GM08714 (cell line): Measurements from ENCODE around the gene PAQR8.
"Not testable (repeated sequence)": the region's sequence is repeated elsewhere in the genome, so short reads cannot be mapped to it uniquely, and the experiment has no call there.

Experiments used
- H3K4me3 ChIP-seq: fragments of 200-500 bp; sonication (Bioruptor generic); 2 replicates; pipeline ENCODE4 v1.5.1; 2014; ENCODE audit warnings: mild to moderate bottlenecking, low read length, inconsistent platforms
- ZNF274 ChIP-seq: IDR thresholded peaks from 2 replicates; pipeline ENCODE4 v1.6.1; 2012; ENCODE audit warnings: mild to moderate bottlenecking, low read depth, low read length

The PAQR8 gene

GRCh38 chr6:52377538-52378221 lies 15.7 kb downstream of the PAQR8 start:
- H3K4me3 ChIP-seq: no peak overlapping the region
- no peak for TF ChIP-seq ZNF274

GRCh38 chr6:52381249-52381648 lies 19.3 kb downstream of the PAQR8 start:
- no peak for TF ChIP-seq ZNF274
- no peak overlapping the region for H3K4me3 ChIP-seq

GRCh38 chr6:52384145-52384766 lies 22.3 kb downstream of the PAQR8 start:
- no peak overlapping the region for H3K4me3 ChIP-seq
- TF ChIP-seq ZNF274: no peak

GRCh38 chr6:52385074-52385473 lies 23.1 kb downstream of the PAQR8 start:
- H3K4me3 ChIP-seq: no peak overlapping the region
- TF ChIP-seq ZNF274: no peak

- H3K4me3 ChIP-seq: not testable (repeated sequence)
Observed at GRCh38 chr6:52388119-52388518, 26.2 kb downstream of the PAQR8 start.

GRCh38 chr6:52388790-52389189 lies 26.8 kb downstream of the PAQR8 start:
- no peak overlapping the region for H3K4me3 ChIP-seq
- no peak for TF ChIP-seq ZNF274

GRCh38 chr6:52389264-52389625 lies 27.3 kb downstream of the PAQR8 start:
- H3K4me3 ChIP-seq: no peak overlapping the region; the same call in 1 of the 2 replicates

GRCh38 chr6:52389626-52390360 lies 27.8 kb downstream of the PAQR8 start:
- peak overlapping the region; percentile 52; the same call in 1 of the 2 replicates for H3K4me3 ChIP-seq

More at GRCh38 chr6:52389264-52389625, 27.3 kb downstream of the PAQR8 start:
- TF ChIP-seq ZNF274: no peak

GRCh38 chr6:52390361-52390727 lies 28.4 kb downstream of the PAQR8 start:
- peak overlapping the region; percentile 52; the same call in 1 of the 2 replicates for H3K4me3 ChIP-seq

More at GRCh38 chr6:52389626-52390360, 27.8 kb downstream of the PAQR8 start:
- TF ChIP-seq ZNF274: no peak

GRCh38 chr6:52391599-52391998 lies 29.6 kb downstream of the PAQR8 start:
- no peak for TF ChIP-seq ZNF274
- no peak overlapping the region for H3K4me3 ChIP-seq

More at GRCh38 chr6:52390361-52390727, 28.4 kb downstream of the PAQR8 start:
- TF ChIP-seq ZNF274: no peak

- no peak for TF ChIP-seq ZNF274
- no peak overlapping the region for H3K4me3 ChIP-seq
Observed at GRCh38 chr6:52392944-52393343, 31.0 kb downstream of the PAQR8 start.

GRCh38 chr6:52393780-52394179 lies 31.8 kb downstream of the PAQR8 start:
- TF ChIP-seq ZNF274: no peak
- H3K4me3 ChIP-seq: peak overlapping the region; percentile 55; the same call in 1 of the 2 replicates

- peak overlapping the region; percentile 55; the same call in 1 of the 2 replicates for H3K4me3 ChIP-seq
- no peak for TF ChIP-seq ZNF274
Observed at GRCh38 chr6:52394251-52394666, 32.3 kb downstream of the PAQR8 start.

GRCh38 chr6:52395969-52396368 lies 34.0 kb downstream of the PAQR8 start:
- no peak overlapping the region for H3K4me3 ChIP-seq
- TF ChIP-seq ZNF274: no peak
